NB4 (cell line): ENCODE measurements around the gene ATIC.

Experiments used
- DNase-seq: peaks from one replicate; pipeline ENCODE4 v3.0.0; 2010; ENCODE audit warnings: low read depth
- H3K4me3 ChIP-seq: one replicate; pipeline ENCODE4 v1.5.1; 2011; ENCODE audit warnings: mild to moderate bottlenecking, low read depth, low read length, moderate library complexity
- MAX ChIP-seq: IDR thresholded peaks from 2 replicates; pipeline ENCODE4 v1.6.1; 2011; ENCODE audit warnings: low read depth, low read length
- MYC ChIP-seq: IDR thresholded peaks from 2 replicates; pipeline ENCODE4 v1.6.1; 2011; ENCODE audit warnings: low read depth, low read length
- POLR2A ChIP-seq: IDR thresholded peaks from 2 replicates; pipeline ENCODE4 v1.6.1; 2011; ENCODE audit warnings: mild to moderate bottlenecking; ENCODE audit not compliant: insufficient read length; ENCODE audit errors: extremely low read depth
- TF ChIP-seq, protein P1 (sequence below): IDR thresholded peaks from one replicate; pipeline ENCODE4 v1.5.1; 2012; ENCODE audit warnings: low read depth, low read length

Gene ATIC

GRCh38 chr2:215374642-215375466 is 63.0 kb downstream of the ATIC start:
- TF ChIP-seq, protein P1, sequence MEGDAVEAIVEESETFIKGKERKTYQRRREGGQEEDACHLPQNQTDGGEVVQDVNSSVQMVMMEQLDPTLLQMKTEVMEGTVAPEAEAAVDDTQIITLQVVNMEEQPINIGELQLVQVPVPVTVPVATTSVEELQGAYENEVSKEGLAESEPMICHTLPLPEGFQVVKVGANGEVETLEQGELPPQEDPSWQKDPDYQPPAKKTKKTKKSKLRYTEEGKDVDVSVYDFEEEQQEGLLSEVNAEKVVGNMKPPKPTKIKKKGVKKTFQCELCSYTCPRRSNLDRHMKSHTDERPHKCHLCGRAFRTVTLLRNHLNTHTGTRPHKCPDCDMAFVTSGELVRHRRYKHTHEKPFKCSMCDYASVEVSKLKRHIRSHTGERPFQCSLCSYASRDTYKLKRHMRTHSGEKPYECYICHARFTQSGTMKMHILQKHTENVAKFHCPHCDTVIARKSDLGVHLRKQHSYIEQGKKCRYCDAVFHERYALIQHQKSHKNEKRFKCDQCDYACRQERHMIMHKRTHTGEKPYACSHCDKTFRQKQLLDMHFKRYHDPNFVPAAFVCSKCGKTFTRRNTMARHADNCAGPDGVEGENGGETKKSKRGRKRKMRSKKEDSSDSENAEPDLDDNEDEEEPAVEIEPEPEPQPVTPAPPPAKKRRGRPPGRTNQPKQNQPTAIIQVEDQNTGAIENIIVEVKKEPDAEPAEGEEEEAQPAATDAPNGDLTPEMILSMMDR, result no peak
- TF ChIP-seq MAX (no peak), POLR2A (no peak), MYC (no peak)
- DNase-seq, result no peak
- no peak overlapping the region for H3K4me3 ChIP-seq

- TF ChIP-seq MYC (no peak), POLR2A (no peak), MAX (no peak)
- TF ChIP-seq, protein P1, result no peak
- no peak for DNase-seq
- H3K4me3 ChIP-seq, result no peak overlapping the region
These were observed 63.6 kb downstream of the ATIC start for GRCh38 chr2:215375467-215375830.

GRCh38 chr2:215376103-215376780 is 64.4 kb downstream of the ATIC start:
- no peak for DNase-seq
- no peak overlapping the region for H3K4me3 ChIP-seq
- no peak for TF ChIP-seq MAX
- no peak for TF ChIP-seq MYC
- TF ChIP-seq, protein P1, result no peak
- TF ChIP-seq POLR2A, result no peak

DNA sequence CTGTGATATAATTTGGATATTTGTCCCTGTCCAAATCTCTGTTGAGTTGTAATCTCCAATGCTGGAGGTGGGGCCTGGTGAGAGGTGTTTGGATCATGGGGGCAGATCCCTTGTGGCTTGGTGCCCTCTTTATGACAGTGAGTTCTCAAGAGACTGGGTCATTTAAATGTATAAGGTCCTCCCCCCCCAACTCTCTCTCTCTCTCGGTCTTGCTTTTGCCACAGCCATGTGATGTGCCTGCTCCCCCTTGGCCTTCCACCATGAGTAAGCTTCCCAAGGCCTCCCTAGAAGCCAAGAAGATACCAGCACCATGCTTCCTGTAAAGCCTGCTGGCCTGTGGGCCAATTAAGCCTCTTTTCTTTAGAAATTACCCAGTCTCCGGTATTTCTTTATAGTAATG is 65.4 kb downstream of the ATIC start:
- TF ChIP-seq MYC (no peak), MAX (no peak), POLR2A (no peak)
- TF ChIP-seq, protein P1, result no peak
- DNase-seq, result no peak
- no peak overlapping the region for H3K4me3 ChIP-seq

DNA sequence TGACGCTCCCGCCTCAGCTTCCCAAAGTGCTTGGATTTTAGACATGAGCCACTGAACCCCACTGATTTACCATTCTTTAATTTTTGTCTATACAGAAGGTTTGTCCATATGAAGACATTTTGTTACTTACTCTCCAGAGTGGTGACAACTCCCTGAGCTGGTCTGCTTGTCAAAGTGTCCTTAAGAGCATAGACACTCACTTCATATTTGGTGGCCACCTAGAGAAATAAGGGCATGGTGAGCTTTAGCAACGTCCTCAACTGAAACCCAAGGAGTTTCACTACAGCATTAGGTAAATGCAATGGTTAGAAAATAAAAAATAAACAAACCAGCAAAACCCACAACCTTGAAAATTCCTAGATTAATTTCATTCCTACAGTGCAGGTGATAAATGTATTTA is 66.2 kb downstream of the ATIC start:
- DNase-seq, result no peak
- TF ChIP-seq MYC (no peak), POLR2A (no peak), MAX (no peak)
- TF ChIP-seq, protein P1, result no peak

More for the DNA sequence above, 66.2 kb downstream of the ATIC start:
- H3K4me3 ChIP-seq, result no peak overlapping the region
